ENCODE measurements around the gene BCL11A. TPM values are rescaled to one million over a fixed set of nuclear protein-coding genes. Genes with fewer than 3 reads are reported as not detected.

BCL11A gene
- total and polyA plus RNA-seq, 2 experiments from 2014 or later, result 57.5 to 77.6 TPM

GRCh38 chr2:60429681-60430080, 123.8 kb downstream of the BCL11A start:
- no peak for ATAC-seq
- H3F3A ChIP-seq (replicated peaks; ENCODE audit: low read depth), result no peaks in the 10 kb centered on the region
- no peaks in the 10 kb centered on the region for H4K20me1 ChIP-seq (replicated peaks; ENCODE audit: insufficient read depth)
- no peak overlapping the region for H3K27ac ChIP-seq (ENCODE audit: low read depth)
- H3K79me2 ChIP-seq (replicated peaks; ENCODE audit: insufficient read depth), result no peaks in the 10 kb centered on the region
- Mint-ChIP-seq H3K4me3 (no peak overlapping the region), H3K4me1 (peaks cover 17% of the 10 kb centered on the region), H3K27me3 (ENCODE audit: insufficient read depth, low read depth, poor library complexity) (no peaks in the 10 kb centered on the region), H3K27ac (no peak overlapping the region), H3K36me3 (ENCODE audit: low read depth) (peaks cover 4% of the 10 kb centered on the region; the same call in 1 of the 3 replicates), H3K9me3 (peaks cover 3% of the 10 kb centered on the region; the same call in 1 of the 3 replicates)
- H2AFZ ChIP-seq, result no peak overlapping the region
- H3K4me3 ChIP-seq, result no peak overlapping the region
- no peak overlapping the region for H3K4me2 ChIP-seq
- peaks cover 10% of the 10 kb centered on the region; the same call in 1 of the 2 replicates for H3K4me1 ChIP-seq (ENCODE audit: insufficient read depth)
- H3K36me3 ChIP-seq (ENCODE audit: insufficient read depth), result no peaks in the 10 kb centered on the region
- H3K27me3 ChIP-seq (ENCODE audit: insufficient read depth), result no peaks in the 10 kb centered on the region
- no peaks in the 10 kb centered on the region for H3K9me2 ChIP-seq (ENCODE audit: insufficient read depth)
- no peak for DNase-seq (ENCODE audit: low spot score)
- no peak for TF ChIP-seq ETS1 (IDR thresholded peaks at IDR 0.05)
- TF ChIP-seq CTCF (conservative IDR thresholded peaks at IDR 0.05; ENCODE audit: low read depth in 2 of 2), result no peak

GRCh38 chr2:60426880-60427279, 126.6 kb downstream of the BCL11A start:
- Mint-ChIP-seq H3K27ac (no peak overlapping the region), H3K36me3 (ENCODE audit: low read depth) (peaks cover 4% of the 10 kb centered on the region; the same call in 1 of the 3 replicates), H3K4me3 (no peak overlapping the region), H3K9me3 (peaks cover 3% of the 10 kb centered on the region; the same call in 1 of the 3 replicates), H3K27me3 (ENCODE audit: insufficient read depth, low read depth, poor library complexity) (no peaks in the 10 kb centered on the region), H3K4me1 (peaks cover 4% of the 10 kb centered on the region; the same call in 2 of the 3 replicates)
- no peaks in the 10 kb centered on the region for H3K79me2 ChIP-seq (replicated peaks; ENCODE audit: insufficient read depth)
- H3K27me3 ChIP-seq (ENCODE audit: insufficient read depth), result no peaks in the 10 kb centered on the region
- no peak for DNase-seq (ENCODE audit: low spot score)
- no peaks in the 10 kb centered on the region for H4K20me1 ChIP-seq (replicated peaks; ENCODE audit: insufficient read depth)
- no peak overlapping the region for H3K4me2 ChIP-seq
- no peaks in the 10 kb centered on the region for H3F3A ChIP-seq (replicated peaks; ENCODE audit: low read depth)
- no peaks in the 10 kb centered on the region for H3K36me3 ChIP-seq (ENCODE audit: insufficient read depth)
- H2AFZ ChIP-seq, result no peak overlapping the region
- H3K4me3 ChIP-seq, result no peak overlapping the region
- ATAC-seq, result no peak
- H3K4me1 ChIP-seq (ENCODE audit: insufficient read depth), result peaks cover 33% of the 10 kb centered on the region
- no peaks in the 10 kb centered on the region for H3K9me2 ChIP-seq (ENCODE audit: insufficient read depth)
- H3K27ac ChIP-seq (ENCODE audit: low read depth), result no peak overlapping the region
- TF ChIP-seq ETS1 (IDR thresholded peaks at IDR 0.05) (no peak), JUNB (IDR thresholded peaks at IDR 0.05; ENCODE audit: unreplicated experiment) (no peak), CREB1 (CRISPR knock-in tag; IDR thresholded peaks at IDR 0.05; ENCODE audit: low read depth) (no peak), STAT1 (IDR thresholded peaks at IDR 0.05; ENCODE audit: unreplicated experiment) (no peak), REST (IDR thresholded peaks at IDR 0.05; ENCODE audit: unreplicated experiment) (no peak), ZNF114 (CRISPR knock-in tag; IDR thresholded peaks at IDR 0.05) (no peak), ZNF331 (CRISPR knock-in tag; IDR thresholded peaks at IDR 0.05; ENCODE audit: low read depth) (no peak)

Data from GM23338 (cell line).